T47D (cell line): ENCODE results near the gene PLTP.
A peak's percentile ranks its signal among the peaks of the same experiment; 100 is the strongest.
"Not testable (repeated sequence)": the region's sequence is repeated elsewhere in the genome, so short reads cannot be mapped to it uniquely, and the experiment has no call there.

Experiments used
- DNase-seq, 2 experiments: peaks; one replicate each; pipeline versions ENCODE4 v3.0.0 to v3.0.0-alpha.2; 2011 to 2012; ENCODE audit warnings: low read depth in 1 of 2, low spot score in 1 of 2
- JUND ChIP-seq: IDR thresholded peaks from 2 replicates; pipeline ENCODE4 v1.6.1; 2012; ENCODE audit warnings: low read depth
- in situ Hi-C: cut with HindIII; loops from 2 replicates; pipeline ENCODE4 v1.10.0; 2016; ENCODE audit warnings: low sequenced_read_pairs, low pct_unique_long_range_greater_than_20kb

The PLTP gene

GRCh38 chr20:45909336-45909808, 2.6 kb downstream of the PLTP start:
- no peak for DNase-seq
- no peak for TF ChIP-seq JUND
- in situ Hi-C loops: no loop called here

DNA sequence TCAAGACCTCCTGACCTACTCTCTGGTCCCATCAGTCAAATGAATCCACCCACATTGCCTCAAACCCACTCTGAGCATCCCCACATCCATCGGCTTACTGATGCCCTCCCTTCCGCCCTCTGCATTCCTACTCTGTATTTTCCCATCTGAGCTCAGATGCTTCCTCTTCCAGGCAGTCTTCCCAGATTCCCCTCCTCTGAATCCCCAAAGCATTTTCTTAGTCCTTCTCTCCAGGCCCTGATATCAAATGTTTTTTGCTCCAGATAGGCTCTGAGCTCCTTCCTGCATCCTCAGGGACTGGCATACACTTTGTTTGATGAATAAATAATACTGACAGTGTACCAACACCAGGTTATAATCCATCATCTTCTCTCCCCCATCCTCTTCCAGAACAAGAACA, 3.9 kb downstream of the PLTP start:
- no peak for TF ChIP-seq JUND
- DNase-seq: no peak
- in situ Hi-C loops: no loop called here

GRCh38 chr20:45907219-45907948, 4.6 kb downstream of the PLTP start:
- no peak for DNase-seq
- in situ Hi-C loops: no loop called here
- no peak for TF ChIP-seq JUND

- TF ChIP-seq JUND: no peak
- in situ Hi-C loops: no loop called here
- DNase-seq: peak in 1 of 2 experiments; percentile 66
These were observed 6.4 kb downstream of the PLTP start for GRCh38 chr20:45905505-45906079.

DNA sequence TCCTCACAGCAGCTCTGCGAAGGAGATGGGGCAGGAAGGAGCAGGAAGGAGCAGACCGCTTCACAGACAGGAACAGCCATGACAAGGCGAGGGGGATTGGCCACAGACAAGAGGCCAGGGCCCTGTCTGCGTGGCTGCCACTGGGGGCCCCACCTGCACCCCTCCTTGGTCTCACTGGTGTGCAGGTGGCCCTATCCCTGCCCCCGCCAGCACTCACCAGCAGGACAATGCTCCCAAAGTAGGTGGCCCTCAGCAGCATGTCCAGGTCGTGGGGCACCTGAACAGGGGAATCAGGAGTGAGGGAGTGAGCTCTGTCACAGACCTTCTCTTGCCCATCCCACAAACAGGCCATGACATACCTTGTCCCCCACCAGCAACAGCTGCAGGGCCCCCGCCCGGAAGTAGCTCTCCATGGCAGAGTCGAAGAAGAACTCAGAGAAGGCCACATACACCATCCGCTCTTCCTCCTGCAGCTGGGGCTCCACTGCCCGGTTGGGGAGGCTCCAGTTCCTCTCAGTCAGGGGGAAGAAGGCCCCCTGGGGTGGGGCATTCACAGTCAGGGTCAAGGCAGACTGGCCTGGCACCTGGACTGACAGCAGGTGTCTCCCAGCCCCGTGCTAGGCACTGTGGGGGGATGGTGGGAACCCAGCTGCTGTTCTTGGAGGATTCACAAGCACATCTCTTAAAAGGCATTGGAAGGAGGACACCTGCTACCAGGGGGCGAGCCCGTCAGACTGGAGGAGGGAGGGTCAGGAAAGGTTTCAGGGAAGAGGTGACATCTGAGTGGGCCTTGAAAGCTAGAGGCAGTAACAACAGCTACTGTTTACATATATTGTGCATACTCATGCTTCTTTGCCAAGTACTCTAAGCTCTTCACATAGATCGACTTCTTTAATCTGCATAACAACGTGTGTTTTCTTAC, 7.1 kb downstream of the PLTP start:
- no peak for DNase-seq
- TF ChIP-seq JUND: no peak
- in situ Hi-C loops: no loop called here

GRCh38 chr20:45902199-45902701, 9.7 kb downstream of the PLTP start:
- DNase-seq: no peak
- TF ChIP-seq JUND: no peak
- in situ Hi-C loops: no loop called here

DNA sequence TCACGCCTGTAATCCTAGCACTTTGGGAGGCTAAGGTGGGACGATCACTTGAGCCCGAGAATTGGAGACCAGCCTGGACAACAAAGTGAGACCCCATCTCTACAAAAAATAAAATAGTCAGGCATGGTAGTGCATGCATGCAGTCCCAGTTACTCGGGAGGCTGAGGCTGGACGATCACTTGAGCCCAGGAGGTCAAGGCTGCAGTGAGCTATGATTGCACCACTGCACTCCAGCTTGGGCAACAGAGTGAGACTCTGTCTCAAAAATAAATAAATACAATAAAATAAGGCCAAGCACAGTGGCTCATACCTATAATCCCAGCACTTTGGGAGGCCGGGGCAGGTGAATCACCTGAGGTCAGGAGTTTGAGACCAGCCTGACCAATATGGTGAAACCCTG, 10.6 kb downstream of the PLTP start:
- in situ Hi-C loops, DNase-seq: not testable (repeated sequence)

GRCh38 chr20:45899046-45899835, 12.7 kb downstream of the PLTP start:
- in situ Hi-C loops: no loop called here
- no peak for TF ChIP-seq JUND

DNA sequence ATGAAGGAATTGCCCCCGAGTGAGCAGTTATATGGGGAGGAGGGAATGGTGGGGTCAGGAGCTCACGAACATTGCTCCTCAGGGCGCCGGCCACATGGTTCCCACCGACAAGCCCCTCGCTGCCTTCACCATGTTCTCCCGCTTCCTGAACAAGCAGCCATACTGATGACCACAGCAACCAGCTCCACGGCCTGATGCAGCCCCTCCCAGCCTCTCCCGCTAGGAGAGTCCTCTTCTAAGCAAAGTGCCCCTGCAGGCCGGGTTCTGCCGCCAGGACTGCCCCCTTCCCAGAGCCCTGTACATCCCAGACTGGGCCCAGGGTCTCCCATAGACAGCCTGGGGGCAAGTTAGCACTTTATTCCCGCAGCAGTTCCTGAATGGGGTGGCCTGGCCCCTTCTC, 13.7 kb downstream of the PLTP start:
- in situ Hi-C loops: no loop called here
- no peak for DNase-seq
- TF ChIP-seq JUND: no peak

More at GRCh38 chr20:45899046-45899835, 12.7 kb downstream of the PLTP start:
- no peak for DNase-seq

GRCh38 chr20:45897692-45898091, 14.3 kb downstream of the PLTP start:
- no peak for TF ChIP-seq JUND
- no peak for DNase-seq
- in situ Hi-C loops: no loop called here

- TF ChIP-seq JUND: no peak
- in situ Hi-C loops: no loop called here
- DNase-seq: no peak
These were observed 14.7 kb downstream of the PLTP start for GRCh38 chr20:45897289-45897688.

- in situ Hi-C loops: no loop called here
- TF ChIP-seq JUND: no peak
- DNase-seq: no peak
These were observed 15.3 kb downstream of the PLTP start for GRCh38 chr20:45896641-45897161.
